ENCODE data around the gene CMPK1. TPM values are rescaled to one million over a fixed set of nuclear protein-coding genes. Genes with fewer than 3 reads are reported as not detected.

CMPK1 gene
- total RNA-seq, 2 experiments from 2014 or later, result 99.7 to 101 TPM

DNA sequence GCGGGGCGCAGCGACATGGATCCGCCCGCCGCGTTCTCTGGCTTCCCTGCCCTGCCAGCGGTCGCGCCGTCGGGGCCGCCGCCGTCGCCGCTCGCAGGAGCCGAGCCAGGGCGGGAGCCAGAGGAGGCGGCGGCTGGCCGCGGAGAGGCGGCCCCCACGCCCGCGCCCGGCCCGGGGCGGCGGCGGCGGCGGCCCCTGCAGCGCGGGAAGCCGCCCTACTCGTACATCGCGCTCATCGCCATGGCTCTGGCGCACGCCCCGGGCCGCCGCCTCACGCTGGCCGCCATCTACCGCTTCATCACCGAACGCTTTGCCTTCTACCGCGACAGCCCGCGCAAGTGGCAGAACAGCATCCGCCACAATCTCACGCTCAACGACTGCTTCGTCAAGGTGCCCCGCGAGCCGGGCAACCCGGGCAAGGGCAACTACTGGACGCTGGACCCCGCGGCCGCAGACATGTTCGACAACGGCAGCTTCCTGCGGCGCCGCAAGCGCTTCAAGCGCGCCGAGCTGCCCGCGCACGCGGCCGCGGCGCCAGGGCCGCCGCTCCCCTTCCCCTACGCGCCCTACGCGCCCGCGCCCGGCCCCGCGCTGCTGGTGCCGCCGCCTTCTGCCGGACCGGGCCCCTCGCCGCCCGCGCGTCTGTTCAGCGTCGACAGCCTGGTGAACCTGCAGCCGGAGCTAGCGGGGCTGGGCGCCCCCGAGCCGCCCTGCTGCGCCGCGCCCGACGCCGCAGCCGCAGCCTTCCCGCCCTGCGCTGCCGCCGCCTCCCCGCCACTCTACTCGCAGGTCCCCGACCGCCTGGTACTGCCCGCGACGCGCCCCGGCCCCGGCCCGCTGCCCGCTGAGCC lies 83.0 kb downstream of the CMPK1 start:
- ChIA-PET CTCF (interaction anchor here (1.2 kb wide), 1 partner anchor 20 kb away, joined by 3 read pairs; no protein-coding TSS in a partner anchor), POLR2A (no interaction called here)
- DNase-seq (no peak), ATAC-seq (peak; percentile 53)
- peaks cover 32% of the 10 kb centered on the region for H3K27me3 Mint-ChIP-seq
- TF ChIP-seq, protein P1, sequence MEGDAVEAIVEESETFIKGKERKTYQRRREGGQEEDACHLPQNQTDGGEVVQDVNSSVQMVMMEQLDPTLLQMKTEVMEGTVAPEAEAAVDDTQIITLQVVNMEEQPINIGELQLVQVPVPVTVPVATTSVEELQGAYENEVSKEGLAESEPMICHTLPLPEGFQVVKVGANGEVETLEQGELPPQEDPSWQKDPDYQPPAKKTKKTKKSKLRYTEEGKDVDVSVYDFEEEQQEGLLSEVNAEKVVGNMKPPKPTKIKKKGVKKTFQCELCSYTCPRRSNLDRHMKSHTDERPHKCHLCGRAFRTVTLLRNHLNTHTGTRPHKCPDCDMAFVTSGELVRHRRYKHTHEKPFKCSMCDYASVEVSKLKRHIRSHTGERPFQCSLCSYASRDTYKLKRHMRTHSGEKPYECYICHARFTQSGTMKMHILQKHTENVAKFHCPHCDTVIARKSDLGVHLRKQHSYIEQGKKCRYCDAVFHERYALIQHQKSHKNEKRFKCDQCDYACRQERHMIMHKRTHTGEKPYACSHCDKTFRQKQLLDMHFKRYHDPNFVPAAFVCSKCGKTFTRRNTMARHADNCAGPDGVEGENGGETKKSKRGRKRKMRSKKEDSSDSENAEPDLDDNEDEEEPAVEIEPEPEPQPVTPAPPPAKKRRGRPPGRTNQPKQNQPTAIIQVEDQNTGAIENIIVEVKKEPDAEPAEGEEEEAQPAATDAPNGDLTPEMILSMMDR (IDR thresholded peaks at IDR 0.05), result no peak
- intact Hi-C loops (cut with micrococcal nuclease), result no loop called here
- peak overlapping the region; percentile 50 for H3K4me3 Mint-ChIP-seq
- H3K4me1 Mint-ChIP-seq (ENCODE audit: low read depth), result peaks cover 6% of the 10 kb centered on the region
- H3K36me3 Mint-ChIP-seq (ENCODE audit: low read depth), result no peaks in the 10 kb centered on the region
- no peaks in the 10 kb centered on the region for H3K9me3 Mint-ChIP-seq
- no peak overlapping the region for H3K27ac Mint-ChIP-seq

- no peak for ATAC-seq
- Mint-ChIP-seq H3K4me3 (no peak overlapping the region), H3K27me3 (peaks cover 32% of the 10 kb centered on the region), H3K9me3 (no peaks in the 10 kb centered on the region), H3K4me1 (ENCODE audit: low read depth) (peaks cover 6% of the 10 kb centered on the region), H3K36me3 (ENCODE audit: low read depth) (no peaks in the 10 kb centered on the region), H3K27ac (no peak overlapping the region)
- DNase-seq, result no peak
- ChIA-PET CTCF (interaction anchor here (0.9 to 4.3 kb wide), 4 partner anchors 19 to 293 kb away, joined by 3 to 21 read pairs (median 4); partner anchors contain the start of gene FOXD2), POLR2A (no interaction called here)
- TF ChIP-seq, protein P1 (IDR thresholded peaks at IDR 0.05), result no peak
- intact Hi-C loops (cut with micrococcal nuclease), result no loop called here
Measured at GRCh38 chr1:47417170-47418044, 83.8 kb downstream of the CMPK1 start.

- peaks cover 6% of the 10 kb centered on the region for H3K4me1 Mint-ChIP-seq (ENCODE audit: low read depth)
- no peak overlapping the region for H3K4me3 Mint-ChIP-seq
- TF ChIP-seq, protein P1 (IDR thresholded peaks at IDR 0.05), result no peak
- no peaks in the 10 kb centered on the region for H3K36me3 Mint-ChIP-seq (ENCODE audit: low read depth)
- H3K9me3 Mint-ChIP-seq, result no peaks in the 10 kb centered on the region
- no peak overlapping the region for H3K27ac Mint-ChIP-seq
- CTCF ChIA-PET, result interaction anchor here (1.2 to 4.3 kb wide), 2 partner anchors 20 to 292 kb away, joined by 4 to 21 read pairs; partner anchors contain the start of gene FOXD2
- ATAC-seq (no peak), DNase-seq (no peak)
- peaks cover 32% of the 10 kb centered on the region for H3K27me3 Mint-ChIP-seq
- intact Hi-C loops (cut with micrococcal nuclease), result no loop called here
- POLR2A ChIA-PET, result no interaction called here
Measured at GRCh38 chr1:47418122-47418521, 84.5 kb downstream of the CMPK1 start.

DNA sequence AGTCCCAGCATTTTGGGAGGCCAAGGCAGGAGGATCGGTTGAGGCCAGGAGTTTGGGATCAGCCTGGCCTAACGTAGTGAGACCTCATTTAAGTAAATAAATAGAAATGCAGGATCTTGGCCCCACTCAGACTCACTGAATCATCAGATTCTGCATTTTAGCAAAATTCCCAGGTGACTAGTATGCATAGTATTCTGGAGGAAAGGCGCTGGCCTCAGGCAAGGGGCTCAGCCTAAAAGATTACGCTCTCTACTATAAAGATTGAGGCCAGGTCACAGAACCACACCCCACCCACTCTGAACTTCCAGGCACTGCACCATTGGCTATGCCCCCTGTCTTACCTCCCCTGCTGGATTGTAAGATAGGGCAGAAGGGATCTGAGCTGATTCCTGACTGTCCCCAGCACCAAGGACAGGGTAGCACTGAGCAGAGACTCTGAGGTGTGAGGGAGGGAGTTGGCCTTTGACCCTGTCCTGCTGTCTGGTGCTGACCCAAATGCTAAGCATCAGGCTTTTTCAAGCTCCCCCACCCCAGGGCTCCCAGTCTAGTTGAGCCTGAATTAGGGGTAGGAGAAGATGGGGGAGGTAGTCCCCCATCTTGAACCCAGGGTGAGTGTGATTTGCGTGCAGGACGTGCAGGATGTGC lies 85.2 kb downstream of the CMPK1 start:
- intact Hi-C loops (cut with micrococcal nuclease), result no loop called here
- ATAC-seq (no peak), DNase-seq (no peak)
- Mint-ChIP-seq H3K4me3 (no peak overlapping the region), H3K9me3 (no peaks in the 10 kb centered on the region), H3K36me3 (ENCODE audit: low read depth) (no peaks in the 10 kb centered on the region), H3K27ac (no peak overlapping the region), H3K4me1 (ENCODE audit: low read depth) (peaks cover 6% of the 10 kb centered on the region), H3K27me3 (peaks cover 32% of the 10 kb centered on the region)
- CTCF ChIA-PET, result interaction anchor here (1.0 to 4.3 kb wide), 5 partner anchors 13 to 239 kb away, joined by 3 to 21 read pairs (median 7); partner anchors contain the start of gene FOXD2
- POLR2A ChIA-PET, result interaction anchor here (1.4 to 1.5 kb wide), 2 partner anchors 17 to 240 kb away, joined by 3 to 5 read pairs; no protein-coding TSS in a partner anchor
- TF ChIP-seq, protein P1 (IDR thresholded peaks at IDR 0.05), result no peak
